GM12891 (cell line): ENCODE measurements around the gene CD244.
A peak's percentile ranks its signal among the peaks of the same experiment; 100 is the strongest.
"Not testable (repeated sequence)": the region's sequence is repeated elsewhere in the genome, so short reads cannot be mapped to it uniquely, and the experiment has no call there.

Source experiments
- DNase-seq: peaks from one replicate; pipeline ENCODE4 v3.0.0; 2011; ENCODE audit warnings: low spot score; ENCODE audit not compliant: insufficient read length
- FAIRE-seq: peaks from 2 replicates; lab custom pipeline; 2011; peaks lifted over from hg19 to GRCh38; lab: Jason Lieb, UNC
- PAX5 ChIP-seq: IDR thresholded peaks from 2 replicates; pipeline ENCODE4 v1.6.1; 2011; ENCODE audit warnings: low read length, moderate library complexity, mild to moderate bottlenecking; ENCODE audit not compliant: insufficient read depth, severe bottlenecking
- POLR2A ChIP-seq: IDR thresholded peaks from 2 replicates; pipeline ENCODE4 v1.6.1; 2011; ENCODE audit warnings: low read depth, low read length, control low read depth
- POLR2AphosphoS5 ChIP-seq: IDR thresholded peaks from 2 replicates; pipeline ENCODE4 v1.6.1; 2011; ENCODE audit warnings: low read depth, low read length, control low read depth
- POU2F2 ChIP-seq: IDR thresholded peaks from 2 replicates; pipeline ENCODE4 v1.6.1; 2011; ENCODE audit warnings: low read depth, mild to moderate bottlenecking, control low read depth, low read length, moderate library complexity
- SPI1 ChIP-seq: IDR thresholded peaks from 2 replicates; pipeline ENCODE4 v1.6.1; 2011; ENCODE audit warnings: low read depth, low read length, control low read depth
- TAF1 ChIP-seq: IDR thresholded peaks from 2 replicates; pipeline ENCODE4 v1.6.1; 2011; ENCODE audit warnings: low read depth, low read length, control low read depth

Gene CD244

GRCh38 chr1:160789702-160790611 lies 72.7 kb downstream of the CD244 start:
- peak; percentile 98 for FAIRE-seq
- no peak for TF ChIP-seq POLR2AphosphoS5
- 0 out of 2 replicates have a peak, but pooled peaks have one; percentile 24 for TF ChIP-seq POLR2A
- TF ChIP-seq PAX5: no peak
- TF ChIP-seq TAF1: no peak
- TF ChIP-seq POU2F2: peak; percentile 93
- peak; percentile 99 for TF ChIP-seq SPI1
- DNase-seq: no peak

DNA sequence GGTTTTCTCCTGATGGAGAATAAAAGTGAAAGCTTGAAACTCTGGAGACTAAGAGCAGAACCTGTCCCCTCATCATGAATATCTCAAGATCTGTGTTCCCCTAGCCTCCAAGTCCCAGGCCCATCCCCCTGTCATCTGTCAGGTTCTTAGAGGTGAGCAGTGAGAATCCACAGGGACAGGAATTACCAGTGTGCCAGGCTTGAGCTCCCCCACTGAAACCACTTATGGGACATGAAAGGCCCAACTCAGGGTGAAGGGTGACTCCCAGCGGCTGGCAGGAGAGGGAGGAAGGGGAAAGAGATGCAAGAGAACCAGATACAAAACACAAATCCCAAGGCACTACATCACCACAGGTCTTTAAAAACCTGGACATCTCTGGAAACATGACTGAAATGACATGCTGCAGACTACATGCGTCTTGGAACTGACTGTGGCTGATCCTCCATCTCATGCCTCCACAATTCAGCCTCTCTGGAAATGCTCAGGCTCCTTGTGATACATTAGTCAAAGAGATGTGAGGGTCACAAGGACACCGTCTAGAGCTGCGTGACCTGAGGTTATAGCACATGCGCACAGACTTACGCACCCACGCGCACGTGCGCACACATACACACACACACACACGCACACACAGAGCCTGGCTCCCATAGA lies 73.5 kb downstream of the CD244 start:
- no peak for DNase-seq
- TF ChIP-seq POLR2A: no peak
- no peak for TF ChIP-seq POU2F2
- no peak for TF ChIP-seq POLR2AphosphoS5
- no peak for TF ChIP-seq TAF1
- no peak for TF ChIP-seq PAX5

GRCh38 chr1:160782988-160783765 lies 79.5 kb downstream of the CD244 start:
- not testable (repeated sequence) for FAIRE-seq, DNase-seq

More for the DNA sequence above, 73.5 kb downstream of the CD244 start:
- no peak for FAIRE-seq

GRCh38 chr1:160781914-160782689 lies 80.6 kb downstream of the CD244 start:
- DNase-seq: no peak
- peak; percentile 90 for FAIRE-seq
- TF ChIP-seq SPI1 (peak; percentile 94), POU2F2 (peak; percentile 92), POLR2AphosphoS5 (no peak)

- TF ChIP-seq POU2F2 (no peak), TAF1 (no peak), POLR2A (no peak), PAX5 (no peak), POLR2AphosphoS5 (no peak)
- DNase-seq (no peak), FAIRE-seq (peak; percentile 40)
These were observed 81.4 kb downstream of the CD244 start for GRCh38 chr1:160781186-160781766.

DNA sequence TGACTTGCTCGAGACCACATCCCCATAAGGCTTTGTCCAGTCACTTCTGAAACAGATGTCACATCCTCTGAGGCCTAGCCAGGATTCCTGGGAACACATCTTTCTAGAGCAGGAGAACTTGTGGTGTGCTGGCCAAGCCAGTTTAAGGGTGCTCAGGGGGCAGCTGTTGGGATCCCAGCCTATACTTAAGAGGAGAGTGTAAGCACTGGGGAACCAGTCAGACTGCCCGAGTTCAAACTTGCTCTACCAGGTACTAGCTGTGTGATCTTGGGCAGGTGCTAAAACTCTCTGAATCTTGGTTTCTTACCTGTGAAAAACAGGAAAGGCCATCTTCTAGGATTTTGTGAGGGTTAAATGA lies 82.3 kb downstream of the CD244 start:
- FAIRE-seq: no peak
- DNase-seq: no peak
- no peak for TF ChIP-seq PAX5
- TF ChIP-seq POLR2A: no peak
- no peak for TF ChIP-seq POU2F2
- TF ChIP-seq SPI1: no peak
- no peak for TF ChIP-seq TAF1
- TF ChIP-seq POLR2AphosphoS5: no peak
